ENCODE results near the gene ZER1. TPM values are rescaled to one million over a fixed set of nuclear protein-coding genes. Genes with fewer than 3 reads are reported as not detected.

The ZER1 gene
- polyA plus RNA-seq, 1 donor from 2014 or later, result 30.6 TPM

DNA sequence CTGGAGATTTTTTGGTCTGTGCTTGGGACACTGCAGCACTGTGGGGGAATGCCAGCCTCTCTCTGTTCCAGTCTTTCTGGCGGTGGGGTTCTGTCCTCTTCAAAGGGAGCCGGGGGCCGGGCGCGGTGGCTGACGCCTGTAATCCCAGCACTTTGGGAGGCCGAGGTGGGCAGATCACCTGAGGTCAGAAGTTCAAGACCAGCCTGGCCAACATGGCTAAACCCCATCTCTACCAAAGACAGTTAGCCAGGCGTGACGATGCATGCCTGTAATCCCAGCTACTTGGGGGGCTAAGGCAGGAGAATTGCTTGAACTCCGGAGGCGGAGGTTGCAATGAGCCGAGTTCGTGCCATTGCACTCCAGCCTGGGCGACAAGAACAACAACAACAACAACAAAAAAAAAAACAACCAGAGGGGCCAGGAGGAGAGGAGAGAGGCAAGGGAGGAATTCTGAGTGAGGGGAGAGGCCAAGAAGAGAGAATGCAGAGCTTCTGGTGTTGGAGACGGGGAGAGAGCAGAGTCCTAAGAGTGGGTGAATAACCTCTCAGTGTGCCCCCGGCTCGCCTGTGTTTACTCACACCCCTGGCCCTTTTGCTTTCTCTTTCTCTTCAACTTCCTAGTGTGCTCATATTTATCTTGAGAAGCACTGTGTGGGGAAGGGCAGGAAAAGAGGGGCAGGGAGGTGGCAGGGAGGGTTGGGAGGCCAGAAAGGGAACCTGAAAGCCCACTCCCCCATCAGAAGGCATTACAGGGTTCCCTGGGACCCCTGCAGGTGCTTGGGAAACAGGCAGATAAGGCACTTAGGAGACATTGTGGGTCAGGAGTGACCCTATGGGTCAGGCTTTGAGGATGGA, 85.9 kb downstream of the ZER1 start:
- Histone ChIP-seq H3K9ac (ENCODE audit: low read length) (no peak overlapping the region), H3K79me2 (replicated peaks; ENCODE audit: insufficient read depth, low read length) (peaks cover 8% of the 10 kb centered on the region), H3K9me3 (ENCODE audit: low read length) (no peaks in the 10 kb centered on the region), H3K4me2 (ENCODE audit: low read length) (no peak overlapping the region), H3K9me2 (ENCODE audit: insufficient read depth, low read length) (no peaks in the 10 kb centered on the region), H3K27me3 (ENCODE audit: insufficient read depth, low read depth, low read length) (no peaks in the 10 kb centered on the region), H3K36me3 (ENCODE audit: insufficient read depth, low read length) (no peaks in the 10 kb centered on the region), H2AFZ (ENCODE audit: low read depth, low read length) (no peak overlapping the region), H3K4me3 (ENCODE audit: low read length) (no peak overlapping the region), H3K27ac (ENCODE audit: low read length) (no peak overlapping the region), H3F3A (ENCODE audit: insufficient read depth, low read length, poor library complexity, severe bottlenecking) (no peaks in the 10 kb centered on the region), H4K20me1 (ENCODE audit: insufficient read depth) (peaks cover 4% of the 10 kb centered on the region)
- TF ChIP-seq MXI1 (conservative IDR thresholded peaks at IDR 0.05; ENCODE audit: poor library complexity, severe bottlenecking), result no peak
- TF ChIP-seq, protein P1, sequence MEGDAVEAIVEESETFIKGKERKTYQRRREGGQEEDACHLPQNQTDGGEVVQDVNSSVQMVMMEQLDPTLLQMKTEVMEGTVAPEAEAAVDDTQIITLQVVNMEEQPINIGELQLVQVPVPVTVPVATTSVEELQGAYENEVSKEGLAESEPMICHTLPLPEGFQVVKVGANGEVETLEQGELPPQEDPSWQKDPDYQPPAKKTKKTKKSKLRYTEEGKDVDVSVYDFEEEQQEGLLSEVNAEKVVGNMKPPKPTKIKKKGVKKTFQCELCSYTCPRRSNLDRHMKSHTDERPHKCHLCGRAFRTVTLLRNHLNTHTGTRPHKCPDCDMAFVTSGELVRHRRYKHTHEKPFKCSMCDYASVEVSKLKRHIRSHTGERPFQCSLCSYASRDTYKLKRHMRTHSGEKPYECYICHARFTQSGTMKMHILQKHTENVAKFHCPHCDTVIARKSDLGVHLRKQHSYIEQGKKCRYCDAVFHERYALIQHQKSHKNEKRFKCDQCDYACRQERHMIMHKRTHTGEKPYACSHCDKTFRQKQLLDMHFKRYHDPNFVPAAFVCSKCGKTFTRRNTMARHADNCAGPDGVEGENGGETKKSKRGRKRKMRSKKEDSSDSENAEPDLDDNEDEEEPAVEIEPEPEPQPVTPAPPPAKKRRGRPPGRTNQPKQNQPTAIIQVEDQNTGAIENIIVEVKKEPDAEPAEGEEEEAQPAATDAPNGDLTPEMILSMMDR (IDR thresholded peaks at IDR 0.05; ENCODE audit: poor library complexity, severe bottlenecking), result no peak
- TF ChIP-seq, protein P2, sequence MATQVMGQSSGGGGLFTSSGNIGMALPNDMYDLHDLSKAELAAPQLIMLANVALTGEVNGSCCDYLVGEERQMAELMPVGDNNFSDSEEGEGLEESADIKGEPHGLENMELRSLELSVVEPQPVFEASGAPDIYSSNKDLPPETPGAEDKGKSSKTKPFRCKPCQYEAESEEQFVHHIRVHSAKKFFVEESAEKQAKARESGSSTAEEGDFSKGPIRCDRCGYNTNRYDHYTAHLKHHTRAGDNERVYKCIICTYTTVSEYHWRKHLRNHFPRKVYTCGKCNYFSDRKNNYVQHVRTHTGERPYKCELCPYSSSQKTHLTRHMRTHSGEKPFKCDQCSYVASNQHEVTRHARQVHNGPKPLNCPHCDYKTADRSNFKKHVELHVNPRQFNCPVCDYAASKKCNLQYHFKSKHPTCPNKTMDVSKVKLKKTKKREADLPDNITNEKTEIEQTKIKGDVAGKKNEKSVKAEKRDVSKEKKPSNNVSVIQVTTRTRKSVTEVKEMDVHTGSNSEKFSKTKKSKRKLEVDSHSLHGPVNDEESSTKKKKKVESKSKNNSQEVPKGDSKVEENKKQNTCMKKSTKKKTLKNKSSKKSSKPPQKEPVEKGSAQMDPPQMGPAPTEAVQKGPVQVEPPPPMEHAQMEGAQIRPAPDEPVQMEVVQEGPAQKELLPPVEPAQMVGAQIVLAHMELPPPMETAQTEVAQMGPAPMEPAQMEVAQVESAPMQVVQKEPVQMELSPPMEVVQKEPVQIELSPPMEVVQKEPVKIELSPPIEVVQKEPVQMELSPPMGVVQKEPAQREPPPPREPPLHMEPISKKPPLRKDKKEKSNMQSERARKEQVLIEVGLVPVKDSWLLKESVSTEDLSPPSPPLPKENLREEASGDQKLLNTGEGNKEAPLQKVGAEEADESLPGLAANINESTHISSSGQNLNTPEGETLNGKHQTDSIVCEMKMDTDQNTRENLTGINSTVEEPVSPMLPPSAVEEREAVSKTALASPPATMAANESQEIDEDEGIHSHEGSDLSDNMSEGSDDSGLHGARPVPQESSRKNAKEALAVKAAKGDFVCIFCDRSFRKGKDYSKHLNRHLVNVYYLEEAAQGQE (IDR thresholded peaks at IDR 0.05; ENCODE audit: borderline replicate concordance), result no peak
- no peak for TF ChIP-seq RAD21 (conservative IDR thresholded peaks at IDR 0.05)

DNA sequence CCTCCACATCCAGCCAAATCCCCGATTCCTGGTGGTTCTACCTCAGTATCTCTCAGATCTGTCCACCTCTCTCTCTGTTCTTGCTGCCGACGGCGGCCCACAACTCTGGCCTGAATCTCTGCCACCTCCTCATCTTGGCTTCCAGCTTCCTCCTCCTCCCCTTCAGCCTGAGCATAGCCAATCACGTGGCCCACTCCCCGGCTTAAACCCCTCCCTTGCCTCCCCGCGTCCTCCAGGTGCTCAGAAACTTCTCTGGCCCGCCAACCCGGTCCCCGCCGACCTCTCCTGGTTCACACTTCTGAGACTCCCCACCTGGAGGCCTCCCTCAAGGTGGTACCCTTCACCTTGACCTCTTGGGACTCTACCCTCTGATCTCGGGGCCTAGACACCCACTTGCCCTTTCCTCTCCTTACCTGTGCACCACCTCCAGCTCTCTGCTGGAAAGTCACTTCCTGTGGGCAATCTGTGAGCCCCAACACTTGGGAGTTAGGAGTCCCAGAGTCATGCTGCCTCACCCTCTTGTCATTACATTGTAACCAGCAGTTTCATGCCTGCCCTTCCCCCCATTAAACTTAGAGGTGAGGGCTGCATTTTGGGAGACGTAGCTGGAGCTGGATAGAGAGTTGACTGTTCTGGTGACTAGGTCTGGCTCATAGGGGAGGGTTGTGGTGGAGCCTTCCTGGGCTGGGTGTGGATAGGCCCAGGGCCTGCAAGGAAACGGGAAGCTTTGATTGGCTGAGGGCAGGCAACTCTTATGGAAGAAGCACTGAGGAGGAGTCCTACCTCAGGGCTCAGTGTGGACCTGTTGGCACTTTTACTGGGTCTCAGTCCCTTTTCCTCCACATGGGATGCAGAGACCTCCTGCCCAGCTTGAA, 87.2 kb downstream of the ZER1 start:
- Histone ChIP-seq H3F3A (ENCODE audit: insufficient read depth, low read length, poor library complexity, severe bottlenecking) (no peaks in the 10 kb centered on the region), H4K20me1 (ENCODE audit: insufficient read depth) (no peaks in the 10 kb centered on the region), H3K9me3 (ENCODE audit: low read length) (no peaks in the 10 kb centered on the region), H3K27me3 (ENCODE audit: insufficient read depth, low read depth, low read length) (no peaks in the 10 kb centered on the region), H3K27ac (ENCODE audit: low read length) (no peak overlapping the region), H3K4me3 (ENCODE audit: low read length) (no peak overlapping the region), H3K4me2 (ENCODE audit: low read length) (no peak overlapping the region), H3K9me2 (ENCODE audit: insufficient read depth, low read length) (no peaks in the 10 kb centered on the region), H3K36me3 (ENCODE audit: insufficient read depth, low read length) (no peaks in the 10 kb centered on the region), H2AFZ (ENCODE audit: low read depth, low read length) (no peak overlapping the region), H3K9ac (ENCODE audit: low read length) (no peak overlapping the region), H3K79me2 (replicated peaks; ENCODE audit: insufficient read depth, low read length) (no peaks in the 10 kb centered on the region)
- TF ChIP-seq, protein P1 (IDR thresholded peaks at IDR 0.05; ENCODE audit: poor library complexity, severe bottlenecking), result no peak
- TF ChIP-seq EZH2 (IDR thresholded peaks at IDR 0.05; ENCODE audit: borderline replicate concordance, insufficient read depth, low read length, poor library complexity, severe bottlenecking), result no peak
- TF ChIP-seq POLR2AphosphoS5 (IDR thresholded peaks at IDR 0.05), result no peak
- no peak for TF ChIP-seq SMC3 (conservative IDR thresholded peaks at IDR 0.05; ENCODE audit: poor library complexity)
- TF ChIP-seq, protein P2 (IDR thresholded peaks at IDR 0.05; ENCODE audit: borderline replicate concordance), result no peak
- TF ChIP-seq EP300 (conservative IDR thresholded peaks at IDR 0.05; ENCODE audit: poor library complexity, severe bottlenecking), result no peak
- TF ChIP-seq MXI1 (conservative IDR thresholded peaks at IDR 0.05; ENCODE audit: poor library complexity, severe bottlenecking), result no peak
- TF ChIP-seq TAF1 (IDR thresholded peaks at IDR 0.05; ENCODE audit: low read depth), result no peak
- no peak for TF ChIP-seq RAD21 (conservative IDR thresholded peaks at IDR 0.05)

Measured in neural cell (in vitro differentiated cells).